Gastroesophageal sphincter (tissue), 3 donors: ENCODE measurements around the gene IGSF11.

Source experiments
- EP300 ChIP-seq: sonication (generic); formaldehyde crosslinking; IDR thresholded peaks from one replicate; pipeline ENCODE4 v1.6.1; 2017; ENCODE audit warnings: antibody characterized with exemption, mild to moderate bottlenecking
- POLR2A ChIP-seq, 2 donors: fragments of 450-650 bp; IDR thresholded peaks; one replicate each; pipeline ENCODE4 v1.6.1; 2017; ENCODE audit warnings: antibody characterized with exemption in 2 of 2, mild to moderate bottlenecking in 2 of 2, moderate library complexity in 1 of 2
- POLR2AphosphoS5 ChIP-seq: sonication (generic); formaldehyde crosslinking; IDR thresholded peaks from one replicate; pipeline ENCODE4 v1.6.1; 2017; ENCODE audit warnings: antibody characterized with exemption
- TF ChIP-seq, protein P1 (sequence below), 4 experiments: fragments of 200-600 bp in 2 of 4; fragments of 450-650 bp in 2 of 4; sonication (generic) in 1 of 4; IDR thresholded peaks; one replicate each; pipeline ENCODE4 v1.5.1; 2017 to 2019; ENCODE audit warnings: antibody characterized with exemption in 4 of 4, mild to moderate bottlenecking in 2 of 4, moderate library complexity in 2 of 4

DNA sequence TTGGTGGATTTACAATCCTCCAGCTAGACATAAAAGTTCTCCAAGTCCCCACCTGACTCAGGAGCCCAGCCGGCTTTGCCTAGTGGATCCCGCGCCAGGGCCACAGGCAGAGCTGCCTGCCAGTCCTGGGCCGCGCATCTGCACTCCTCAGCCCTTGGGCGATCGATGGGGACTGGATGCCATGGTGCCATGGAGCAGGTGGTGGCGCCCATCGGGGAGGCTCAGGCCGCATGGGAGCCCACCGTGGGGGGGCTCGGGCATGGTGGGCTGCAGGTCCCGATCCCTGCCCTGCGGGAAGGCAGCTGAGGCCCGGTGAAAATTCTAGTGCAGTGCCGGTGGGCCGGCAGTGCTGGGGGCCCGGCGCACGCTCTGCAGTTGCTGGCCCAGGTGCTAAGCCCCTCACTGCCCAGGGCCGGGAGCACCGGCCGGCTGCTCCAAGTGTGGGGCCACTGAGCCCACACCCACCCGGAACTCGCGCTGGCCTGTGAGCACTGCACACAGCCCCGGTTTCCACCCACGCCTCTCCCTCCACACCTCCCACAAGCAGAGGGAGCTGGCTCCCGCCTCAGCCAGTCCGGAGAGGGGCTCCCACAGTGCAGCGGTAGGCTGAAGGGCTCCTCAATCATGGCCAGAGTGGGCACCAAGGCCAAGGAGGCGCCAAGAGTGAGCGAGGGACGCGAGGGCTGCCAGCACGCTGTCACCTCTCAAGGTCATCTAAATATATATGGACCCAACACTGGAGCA, 38.8 kb upstream of the IGSF11 start:
- TF ChIP-seq EP300 (no peak), POLR2AphosphoS5 (no peak), POLR2A (IDR thresholded peaks at IDR 0.05) (no peak)
- TF ChIP-seq, protein P1, sequence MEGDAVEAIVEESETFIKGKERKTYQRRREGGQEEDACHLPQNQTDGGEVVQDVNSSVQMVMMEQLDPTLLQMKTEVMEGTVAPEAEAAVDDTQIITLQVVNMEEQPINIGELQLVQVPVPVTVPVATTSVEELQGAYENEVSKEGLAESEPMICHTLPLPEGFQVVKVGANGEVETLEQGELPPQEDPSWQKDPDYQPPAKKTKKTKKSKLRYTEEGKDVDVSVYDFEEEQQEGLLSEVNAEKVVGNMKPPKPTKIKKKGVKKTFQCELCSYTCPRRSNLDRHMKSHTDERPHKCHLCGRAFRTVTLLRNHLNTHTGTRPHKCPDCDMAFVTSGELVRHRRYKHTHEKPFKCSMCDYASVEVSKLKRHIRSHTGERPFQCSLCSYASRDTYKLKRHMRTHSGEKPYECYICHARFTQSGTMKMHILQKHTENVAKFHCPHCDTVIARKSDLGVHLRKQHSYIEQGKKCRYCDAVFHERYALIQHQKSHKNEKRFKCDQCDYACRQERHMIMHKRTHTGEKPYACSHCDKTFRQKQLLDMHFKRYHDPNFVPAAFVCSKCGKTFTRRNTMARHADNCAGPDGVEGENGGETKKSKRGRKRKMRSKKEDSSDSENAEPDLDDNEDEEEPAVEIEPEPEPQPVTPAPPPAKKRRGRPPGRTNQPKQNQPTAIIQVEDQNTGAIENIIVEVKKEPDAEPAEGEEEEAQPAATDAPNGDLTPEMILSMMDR (IDR thresholded peaks at IDR 0.05): no peak
